HepG2 (cell line): ENCODE data around the gene DENND5A.

Experiments
- MAFF ChIP-seq: IDR thresholded peaks from 2 replicates; pipeline ENCODE4 v1.6.1; 2011; ENCODE audit warnings: low read depth, low read length, improper control_type of control experiment
- ZNF331 ChIP-seq: sonication (generic); formaldehyde crosslinking; IDR thresholded peaks from 2 replicates; pipeline ENCODE4 v1.4.0; 2020; ENCODE audit warnings: missing genetic modification reagents
- TF ChIP-seq, protein P1 (sequence below): sonication (generic); formaldehyde crosslinking; IDR thresholded peaks from 2 replicates; pipeline ENCODE4 v1.8.0; 2022; ENCODE audit warnings: low read depth, missing genetic modification reagents
- TF ChIP-seq, protein P2 (sequence below): sonication (generic); formaldehyde crosslinking; IDR thresholded peaks from 2 replicates; pipeline ENCODE4 v1.5.0; 2020; ENCODE audit warnings: mild to moderate bottlenecking, missing genetic modification reagents, moderate library complexity

DNA sequence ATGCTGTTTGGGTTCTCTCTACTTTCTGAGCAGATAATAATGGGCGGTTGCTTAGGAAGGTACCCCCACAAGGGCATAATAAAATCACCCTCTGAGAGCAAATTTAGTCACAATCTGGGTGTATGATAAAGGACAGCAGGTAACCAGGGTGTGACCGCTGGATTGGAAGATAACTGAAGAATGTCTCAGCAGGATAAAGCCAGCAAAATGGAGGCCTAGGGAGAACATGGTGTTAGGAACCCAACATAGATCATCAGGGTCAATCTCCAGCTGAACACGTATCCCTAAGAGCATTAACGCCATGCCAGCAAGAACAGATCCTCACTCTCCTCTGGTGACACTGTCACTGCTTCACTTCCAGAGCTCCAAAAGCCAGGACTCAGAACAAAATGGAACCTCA, 109.2 kb downstream of the DENND5A start:
- TF ChIP-seq, protein P1, sequence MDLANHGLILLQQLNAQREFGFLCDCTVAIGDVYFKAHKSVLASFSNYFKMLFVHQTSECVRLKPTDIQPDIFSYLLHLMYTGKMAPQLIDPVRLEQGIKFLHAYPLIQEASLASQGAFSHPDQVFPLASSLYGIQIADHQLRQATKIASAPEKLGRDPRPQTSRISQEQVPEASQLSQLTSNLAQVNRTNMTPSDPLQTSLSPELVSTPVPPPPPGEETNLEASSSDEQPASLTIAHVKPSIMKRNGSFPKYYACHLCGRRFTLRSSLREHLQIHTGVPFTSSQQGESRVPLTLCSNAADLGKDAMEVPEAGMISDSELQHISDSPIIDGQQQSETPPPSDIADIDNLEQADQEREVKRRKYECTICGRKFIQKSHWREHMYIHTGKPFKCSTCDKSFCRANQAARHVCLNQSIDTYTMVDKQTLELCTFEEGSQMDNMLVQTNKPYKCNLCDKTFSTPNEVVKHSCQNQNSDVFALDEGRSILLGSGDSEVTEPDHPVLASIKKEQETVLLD (CRISPR knock-in tag): no peak
- no peak for TF ChIP-seq MAFF
- TF ChIP-seq, protein P2, sequence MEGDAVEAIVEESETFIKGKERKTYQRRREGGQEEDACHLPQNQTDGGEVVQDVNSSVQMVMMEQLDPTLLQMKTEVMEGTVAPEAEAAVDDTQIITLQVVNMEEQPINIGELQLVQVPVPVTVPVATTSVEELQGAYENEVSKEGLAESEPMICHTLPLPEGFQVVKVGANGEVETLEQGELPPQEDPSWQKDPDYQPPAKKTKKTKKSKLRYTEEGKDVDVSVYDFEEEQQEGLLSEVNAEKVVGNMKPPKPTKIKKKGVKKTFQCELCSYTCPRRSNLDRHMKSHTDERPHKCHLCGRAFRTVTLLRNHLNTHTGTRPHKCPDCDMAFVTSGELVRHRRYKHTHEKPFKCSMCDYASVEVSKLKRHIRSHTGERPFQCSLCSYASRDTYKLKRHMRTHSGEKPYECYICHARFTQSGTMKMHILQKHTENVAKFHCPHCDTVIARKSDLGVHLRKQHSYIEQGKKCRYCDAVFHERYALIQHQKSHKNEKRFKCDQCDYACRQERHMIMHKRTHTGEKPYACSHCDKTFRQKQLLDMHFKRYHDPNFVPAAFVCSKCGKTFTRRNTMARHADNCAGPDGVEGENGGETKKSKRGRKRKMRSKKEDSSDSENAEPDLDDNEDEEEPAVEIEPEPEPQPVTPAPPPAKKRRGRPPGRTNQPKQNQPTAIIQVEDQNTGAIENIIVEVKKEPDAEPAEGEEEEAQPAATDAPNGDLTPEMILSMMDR (CRISPR knock-in tag): no peak
- TF ChIP-seq ZNF331: no peak
